HEK293T (cell line): ENCODE data around the gene HMOX1.

Source experiments
- CTCF ChIA-PET: fragments of 350-600 bp; formaldehyde crosslinking; extraction: SDS; loops from one replicate; lab custom pipeline; 2021; ENCODE audit warnings: antibody characterized with exemption, inconsistent platforms; lab: Yijun Ruan, JAX
- POLR2A ChIA-PET: fragments of 350-600 bp; formaldehyde crosslinking; extraction: SDS; loops from one replicate; lab custom pipeline; 2020; ENCODE audit warnings: antibody characterized with exemption, inconsistent platforms; lab: Yijun Ruan, JAX
- DNase-seq: peaks from one replicate; pipeline ENCODE4 v3.0.0; 2012; ENCODE audit warnings: mixed read lengths; ENCODE audit errors: extremely low spot score
- ARNT ChIP-seq: fragments of 450-650 bp; IDR thresholded peaks from 2 replicates; pipeline ENCODE4 v1.6.1; 2017; ENCODE audit warnings: mild to moderate bottlenecking
- BHLHE40 ChIP-seq: fragments of 450-650 bp; IDR thresholded peaks from 2 replicates; pipeline ENCODE4 v1.6.1; 2016; ENCODE audit warnings: mild to moderate bottlenecking, moderate library complexity, borderline replicate concordance
- CTBP1 ChIP-seq: fragments of 450-650 bp; IDR thresholded peaks from 2 replicates; pipeline ENCODE4 v1.6.1; 2016; ENCODE audit warnings: borderline replicate concordance
- ELF4 ChIP-seq: fragments of 450-650 bp; IDR thresholded peaks from 2 replicates; pipeline ENCODE4 v1.6.1; 2017; ENCODE audit warnings: antibody characterized with exemption
- FOXA1 ChIP-seq: fragments of 450-650 bp; IDR thresholded peaks from 2 replicates; pipeline ENCODE4 v1.6.1; 2016; ENCODE audit warnings: mild to moderate bottlenecking
- FOXK2 ChIP-seq: fragments of 450-650 bp; IDR thresholded peaks from 2 replicates; pipeline ENCODE4 v1.6.1; 2016; ENCODE audit warnings: mild to moderate bottlenecking
- FOXM1 ChIP-seq: fragments of 450-650 bp; IDR thresholded peaks from 2 replicates; pipeline ENCODE4 v1.6.1; 2017; ENCODE audit warnings: mild to moderate bottlenecking, borderline replicate concordance
- HDGF ChIP-seq: fragments of 450-650 bp; IDR thresholded peaks from 2 replicates; pipeline ENCODE4 v1.6.1; 2017; ENCODE audit warnings: antibody characterized with exemption, borderline replicate concordance
- L3MBTL2 ChIP-seq: fragments of 450-650 bp; conservative IDR thresholded peaks from 2 replicates; pipeline ENCODE4 v1.6.1; 2016; ENCODE audit warnings: mild to moderate bottlenecking
- LEF1 ChIP-seq: fragments of 450-650 bp; IDR thresholded peaks from 2 replicates; pipeline ENCODE4 v1.6.1; 2017; ENCODE audit warnings: mild to moderate bottlenecking, borderline replicate concordance
- NFRKB ChIP-seq: fragments of 450-650 bp; IDR thresholded peaks from 2 replicates; pipeline ENCODE4 v1.6.1; 2016; ENCODE audit warnings: mild to moderate bottlenecking, moderate library complexity
- SP1 ChIP-seq: fragments of 450-650 bp; IDR thresholded peaks from 2 replicates; pipeline ENCODE4 v1.6.1; 2017
- SUZ12 ChIP-seq: fragments of 450-650 bp; IDR thresholded peaks from 2 replicates; pipeline ENCODE4 v1.6.1; 2016; ENCODE audit warnings: mild to moderate bottlenecking
- TARDBP ChIP-seq: fragments of 450-650 bp; IDR thresholded peaks from 2 replicates; pipeline ENCODE4 v1.6.1; 2016
- ZNF384 ChIP-seq: fragments of 450-650 bp; IDR thresholded peaks from 2 replicates; pipeline ENCODE4 v1.6.1; 2016
- TF ChIP-seq, protein P1 (sequence below): fragments of 450-650 bp; IDR thresholded peaks from 2 replicates; pipeline ENCODE4 v1.6.1; 2016

The HMOX1 gene

DNA sequence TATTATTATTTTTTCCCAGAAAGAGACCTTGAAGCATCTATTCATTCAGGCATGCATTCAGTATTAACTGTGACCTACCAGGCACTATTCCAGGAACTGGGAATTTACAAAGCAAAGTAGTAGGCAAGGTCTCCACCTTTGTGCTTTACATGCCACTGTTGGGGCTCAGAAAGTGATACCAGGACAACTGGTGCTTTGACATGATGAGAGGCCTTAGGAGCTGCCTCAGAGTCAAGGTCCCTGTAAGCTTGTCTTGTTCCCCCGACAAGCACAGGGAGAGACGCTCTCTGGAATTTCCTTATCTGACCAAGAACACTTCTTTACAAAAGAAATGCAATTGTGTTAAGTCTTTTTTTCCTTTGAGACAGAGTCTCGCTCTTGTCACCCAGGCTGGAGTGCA lies 2.3 kb upstream of the HMOX1 start:
- ChIA-PET CTCF (no interaction called here), POLR2A (no interaction called here)
- TF ChIP-seq SUZ12 (no peak), TARDBP (no peak), SP1 (no peak), NFRKB (no peak), ARNT (no peak), FOXA1 (no peak), L3MBTL2 (no peak), BHLHE40 (no peak), FOXM1 (no peak), ELF4 (no peak), CTBP1 (no peak), LEF1 (no peak), FOXK2 (no peak), ZNF384 (no peak), HDGF (no peak)
- TF ChIP-seq, protein P1, sequence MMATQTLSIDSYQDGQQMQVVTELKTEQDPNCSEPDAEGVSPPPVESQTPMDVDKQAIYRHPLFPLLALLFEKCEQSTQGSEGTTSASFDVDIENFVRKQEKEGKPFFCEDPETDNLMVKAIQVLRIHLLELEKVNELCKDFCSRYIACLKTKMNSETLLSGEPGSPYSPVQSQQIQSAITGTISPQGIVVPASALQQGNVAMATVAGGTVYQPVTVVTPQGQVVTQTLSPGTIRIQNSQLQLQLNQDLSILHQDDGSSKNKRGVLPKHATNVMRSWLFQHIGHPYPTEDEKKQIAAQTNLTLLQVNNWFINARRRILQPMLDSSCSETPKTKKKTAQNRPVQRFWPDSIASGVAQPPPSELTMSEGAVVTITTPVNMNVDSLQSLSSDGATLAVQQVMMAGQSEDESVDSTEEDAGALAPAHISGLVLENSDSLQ = no peak
- DNase-seq = no peak

DNA sequence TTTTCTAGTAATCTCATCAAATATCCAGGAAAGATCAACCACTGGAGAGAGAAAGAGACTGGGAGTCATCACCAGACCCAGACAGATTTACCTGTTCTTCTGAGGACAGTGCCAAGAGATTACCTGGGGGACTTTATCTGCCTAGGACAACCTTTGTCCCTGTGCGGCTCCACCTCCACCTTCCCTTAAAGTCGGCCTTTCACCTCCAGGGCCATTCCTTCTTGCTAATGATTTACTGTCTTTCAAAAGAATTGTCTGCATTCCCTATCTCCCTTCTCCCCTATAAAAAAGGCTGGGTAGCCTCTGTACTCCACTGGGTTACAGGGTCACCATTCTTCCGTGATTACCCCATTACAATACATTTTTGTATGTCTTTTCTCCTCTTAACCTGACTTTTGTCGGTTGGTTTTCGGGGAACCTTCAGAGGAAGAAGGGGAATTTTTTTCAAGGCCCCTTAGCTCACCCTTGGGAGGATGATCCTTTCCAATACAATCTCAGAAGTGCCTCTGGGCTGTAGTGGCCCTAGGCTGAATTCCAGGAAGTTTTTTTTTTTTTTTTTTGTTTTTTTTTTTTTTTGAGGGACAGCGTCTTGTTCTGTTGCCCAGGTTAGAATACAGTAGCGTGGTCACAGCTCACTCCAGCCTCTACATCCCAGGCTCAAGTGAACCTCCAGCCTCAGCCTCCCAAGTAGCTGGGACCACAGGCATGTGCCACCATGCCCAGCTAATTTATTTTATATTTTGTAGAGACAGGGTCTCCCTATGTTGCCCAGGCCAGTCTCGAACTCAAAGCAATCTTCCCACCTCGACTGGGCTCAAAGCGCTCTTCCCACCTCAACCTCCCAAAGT lies 1.5 kb upstream of the HMOX1 start:
- CTCF ChIA-PET = interaction anchor here (0.6 kb wide), 1 partner anchor 242 kb away, joined by 3 read pairs; no protein-coding TSS in a partner anchor
- no peak for TF ChIP-seq CTBP1
- TF ChIP-seq ARNT = no peak
- TF ChIP-seq, protein P1 = no peak
- TF ChIP-seq LEF1 = no peak
- TF ChIP-seq TARDBP = no peak
- no peak for TF ChIP-seq SP1
- no peak for TF ChIP-seq ELF4
- TF ChIP-seq SUZ12 = no peak
- TF ChIP-seq FOXA1 = no peak
- TF ChIP-seq FOXM1 = no peak
- no peak; the same call in 1 of the 2 replicates for TF ChIP-seq ZNF384
- TF ChIP-seq HDGF = no peak
- no peak for TF ChIP-seq L3MBTL2
- TF ChIP-seq BHLHE40 = no peak
- no peak for TF ChIP-seq NFRKB
- TF ChIP-seq FOXK2 = no peak
- DNase-seq = no peak
- POLR2A ChIA-PET = interaction anchor here (0.9 kb wide), 1 partner anchor 80 kb away, joined by 4 read pairs; the partner anchor contains the start of gene TOM1

DNA sequence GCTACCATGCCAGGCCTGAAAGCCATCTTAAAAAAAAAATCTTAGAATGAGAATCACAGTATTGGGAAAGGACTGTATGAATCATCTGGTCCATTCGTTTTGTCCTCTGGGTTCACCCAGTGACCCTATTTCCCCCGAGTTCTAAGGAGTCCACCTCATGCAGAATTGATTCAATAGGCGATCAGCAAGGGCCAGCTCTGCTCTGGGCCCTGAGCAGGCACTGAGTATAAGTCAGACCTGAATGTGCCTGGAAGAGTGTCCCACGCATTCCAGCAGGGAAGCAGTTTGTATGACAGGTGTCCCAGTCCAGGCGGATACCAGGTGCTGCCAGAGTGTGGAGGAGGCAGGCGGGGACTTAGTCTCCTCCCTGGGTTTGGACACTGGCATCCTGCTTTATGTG lies 883 bp upstream of the HMOX1 start:
- ChIA-PET POLR2A (interaction anchor here (0.5 to 0.9 kb wide), 4 partner anchors 19 to 157 kb away, joined by 3 to 4 read pairs (median 4); partner anchors contain the start of genes MCM5 and TOM1), CTCF (no interaction called here)
- TF ChIP-seq LEF1 (no peak), FOXM1 (no peak), SUZ12 (no peak), BHLHE40 (no peak), HDGF (no peak), ELF4 (no peak), ARNT (no peak), ZNF384 (no peak), FOXK2 (no peak), FOXA1 (no peak), NFRKB (no peak), L3MBTL2 (no peak), TARDBP (no peak), SP1 (no peak), CTBP1 (no peak)
- TF ChIP-seq, protein P1 = no peak
- no peak for DNase-seq

DNA sequence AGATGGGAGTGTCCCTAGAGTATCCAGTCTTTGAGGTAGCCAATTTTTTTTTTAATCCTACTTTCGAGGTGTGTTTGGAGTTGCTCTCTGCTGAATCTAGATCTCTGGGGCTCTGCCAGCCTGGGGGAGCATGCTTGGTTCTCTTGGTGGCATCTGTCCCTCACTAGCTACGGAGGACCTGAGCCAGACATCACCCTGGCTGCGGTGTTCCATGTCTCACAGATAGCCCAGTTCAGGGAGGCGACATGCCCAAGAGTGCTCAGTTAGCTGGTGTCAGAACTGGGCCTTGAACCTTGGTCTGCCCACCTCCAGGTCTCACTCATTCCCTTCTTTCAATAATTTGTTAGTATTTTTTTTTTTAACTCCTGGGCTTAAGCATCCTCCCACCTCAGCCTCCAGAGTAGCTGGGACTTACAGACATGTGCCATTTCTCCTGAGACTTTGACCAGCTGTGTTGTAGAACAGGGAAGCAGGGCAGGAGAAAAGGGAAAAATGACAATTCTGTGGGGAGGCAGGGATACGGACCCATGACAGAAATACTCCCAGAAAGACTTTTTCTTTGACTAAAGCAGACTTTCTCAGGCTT lies 621 bp downstream of the HMOX1 start:
- POLR2A ChIA-PET = no interaction called here
- CTCF ChIA-PET = interaction anchor here (1.1 kb wide), 1 partner anchor 19 kb away, joined by 3 read pairs; no protein-coding TSS in a partner anchor
- DNase-seq = no peak
- TF ChIP-seq TARDBP = no peak
- no peak for TF ChIP-seq L3MBTL2
- TF ChIP-seq ZNF384 = no peak

DNA sequence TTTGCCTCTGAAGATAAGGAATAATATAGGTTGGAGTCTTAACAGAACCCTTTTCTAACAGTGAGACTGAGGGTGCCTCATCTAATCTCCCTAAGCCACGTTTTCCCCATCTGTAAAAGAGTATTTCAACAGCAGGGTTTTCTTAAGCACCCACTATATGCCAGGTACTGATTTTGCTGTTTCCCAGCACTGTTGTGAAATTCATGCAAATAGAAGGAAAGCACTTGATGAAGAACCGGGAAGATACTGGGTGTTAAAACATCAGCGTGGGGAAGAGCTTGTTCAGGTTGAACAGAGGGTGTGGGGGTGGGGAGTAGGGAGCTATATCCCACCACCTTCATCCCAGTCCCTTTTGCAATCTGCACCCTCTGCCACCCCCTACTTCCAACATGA lies 2.8 kb downstream of the HMOX1 start:
- POLR2A ChIA-PET = no interaction called here
- no peak for DNase-seq
- TF ChIP-seq TARDBP (no peak), FOXA1 (no peak)
- CTCF ChIA-PET = no interaction called here

DNA sequence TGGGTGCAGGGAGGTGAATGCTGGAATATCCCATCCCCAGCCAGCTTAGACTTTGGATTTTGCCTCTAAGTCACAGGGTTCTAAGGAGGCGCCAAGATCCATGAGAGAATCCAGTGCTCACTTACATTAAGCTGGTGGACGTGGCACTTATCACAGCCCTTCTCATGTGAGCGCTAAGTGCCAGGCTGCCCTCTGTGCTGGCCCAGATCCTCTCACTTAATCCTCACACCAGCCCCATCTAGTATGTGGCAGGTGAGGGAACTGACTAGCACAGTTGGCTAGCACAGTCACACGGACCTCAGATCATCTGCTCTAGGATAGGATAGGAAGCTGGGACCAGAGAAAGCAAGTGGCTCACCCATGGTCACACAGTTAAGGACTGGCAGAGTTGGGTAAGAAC lies 3.6 kb downstream of the HMOX1 start:
- TF ChIP-seq CTBP1 (no peak), LEF1 (no peak), ZNF384 (no peak), FOXM1 (no peak), ARNT (no peak), NFRKB (no peak), FOXA1 (no peak), L3MBTL2 (no peak), FOXK2 (no peak), SP1 (no peak)
- TF ChIP-seq, protein P1 = no peak
- ChIA-PET POLR2A (interaction anchor here (1.1 kb wide), 1 partner anchor 13 kb away, joined by 4 read pairs; no protein-coding TSS in a partner anchor), CTCF (no interaction called here)
- DNase-seq = no peak
